ENCODE results near the gene NUP93.

GRCh38 chr16:56763291-56763916, 33.5 kb downstream of the NUP93 start:
- TF ChIP-seq YY1 (IDR thresholded peaks at IDR 0.05; ENCODE audit: insufficient read depth, insufficient read length) (no peak), ZNF274 (IDR thresholded peaks at IDR 0.05; ENCODE audit: low read depth, low read length) (no peak), SUZ12 (IDR thresholded peaks at IDR 0.05; ENCODE audit: extremely low read depth, insufficient read depth, insufficient read length) (no peak)
